ENCODE measurements around the gene ALDH1A2.

The ALDH1A2 gene

DNA sequence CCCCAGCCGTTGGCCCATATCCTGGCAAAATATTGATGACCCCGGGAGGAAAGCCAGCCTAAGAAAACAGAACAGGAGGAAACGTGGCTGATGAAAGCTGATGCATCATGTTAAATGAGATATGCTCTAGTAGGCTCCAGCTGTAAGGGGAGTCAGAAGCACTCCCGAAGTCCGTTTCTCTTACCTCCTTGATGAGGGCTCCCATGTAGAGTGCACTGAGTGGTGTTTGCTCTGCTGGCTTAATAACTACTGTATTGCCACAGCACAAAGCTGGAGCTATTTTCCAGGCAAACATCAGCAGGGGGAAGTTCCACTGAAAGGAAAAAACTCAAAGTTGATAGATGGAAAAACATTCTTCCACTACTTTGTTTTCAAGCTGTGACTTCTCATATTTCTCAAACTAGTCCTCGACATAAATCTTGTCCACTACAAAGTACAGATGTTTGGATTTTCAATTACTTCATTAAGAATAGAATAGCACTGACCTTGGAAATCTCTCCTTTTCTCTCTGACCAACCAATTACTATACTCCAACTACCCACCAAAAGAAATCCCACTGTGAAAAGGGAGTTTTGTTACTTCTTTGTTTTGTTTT lies 72.7 kb downstream of the ALDH1A2 start:
- no peaks in the 10 kb centered on the region for H3K36me3 ChIP-seq
- DNase-seq, result no peak
- H3K4me3 ChIP-seq, result no peak overlapping the region
- TF ChIP-seq, protein P1, sequence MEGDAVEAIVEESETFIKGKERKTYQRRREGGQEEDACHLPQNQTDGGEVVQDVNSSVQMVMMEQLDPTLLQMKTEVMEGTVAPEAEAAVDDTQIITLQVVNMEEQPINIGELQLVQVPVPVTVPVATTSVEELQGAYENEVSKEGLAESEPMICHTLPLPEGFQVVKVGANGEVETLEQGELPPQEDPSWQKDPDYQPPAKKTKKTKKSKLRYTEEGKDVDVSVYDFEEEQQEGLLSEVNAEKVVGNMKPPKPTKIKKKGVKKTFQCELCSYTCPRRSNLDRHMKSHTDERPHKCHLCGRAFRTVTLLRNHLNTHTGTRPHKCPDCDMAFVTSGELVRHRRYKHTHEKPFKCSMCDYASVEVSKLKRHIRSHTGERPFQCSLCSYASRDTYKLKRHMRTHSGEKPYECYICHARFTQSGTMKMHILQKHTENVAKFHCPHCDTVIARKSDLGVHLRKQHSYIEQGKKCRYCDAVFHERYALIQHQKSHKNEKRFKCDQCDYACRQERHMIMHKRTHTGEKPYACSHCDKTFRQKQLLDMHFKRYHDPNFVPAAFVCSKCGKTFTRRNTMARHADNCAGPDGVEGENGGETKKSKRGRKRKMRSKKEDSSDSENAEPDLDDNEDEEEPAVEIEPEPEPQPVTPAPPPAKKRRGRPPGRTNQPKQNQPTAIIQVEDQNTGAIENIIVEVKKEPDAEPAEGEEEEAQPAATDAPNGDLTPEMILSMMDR (IDR thresholded peaks at IDR 0.05), result no peak
- intact Hi-C loops (cut with DNase I; ENCODE audit: low total_unique reads), result no loop called here
- no peaks in the 10 kb centered on the region for H3K4me1 ChIP-seq
- peaks cover 0 to 5% of the 10 kb centered on the region in 2 donors for H3K27me3 ChIP-seq
- no peak overlapping the region for H3K27ac ChIP-seq
- H3K9me3 ChIP-seq, result no peaks in the 10 kb centered on the region

DNA sequence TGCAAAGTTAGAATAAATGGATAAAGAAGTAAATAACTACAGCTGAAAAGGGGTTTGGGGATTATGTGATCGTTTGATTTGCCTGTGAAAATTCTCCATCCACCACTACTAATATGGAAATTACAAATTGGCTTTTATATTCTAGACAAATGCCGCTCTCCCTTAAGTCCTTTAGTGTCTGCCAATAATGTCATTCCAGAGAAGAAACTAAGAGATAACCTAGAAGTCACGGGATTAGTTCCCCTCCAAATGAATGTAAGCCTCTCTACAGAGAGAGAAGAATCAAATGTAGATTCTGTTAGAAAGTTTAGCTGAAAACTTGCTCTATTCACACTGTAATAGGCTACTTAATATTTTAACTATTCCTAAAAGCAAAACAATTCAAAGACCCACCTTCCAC lies 92.0 kb downstream of the ALDH1A2 start:
- DNase-seq, result no peak
- TF ChIP-seq, protein P1 (IDR thresholded peaks at IDR 0.05), result no peak
- H3K27me3 ChIP-seq, result no peaks in the 10 kb centered on the region
- no peaks in the 10 kb centered on the region for H3K9me3 ChIP-seq
- H3K4me1 ChIP-seq, result no peaks in the 10 kb centered on the region
- intact Hi-C loops (cut with DNase I; ENCODE audit: low total_unique reads), result no loop called here
- no peak overlapping the region for H3K27ac ChIP-seq
- no peaks in the 10 kb centered on the region for H3K36me3 ChIP-seq
- no peak overlapping the region for H3K4me3 ChIP-seq

DNA sequence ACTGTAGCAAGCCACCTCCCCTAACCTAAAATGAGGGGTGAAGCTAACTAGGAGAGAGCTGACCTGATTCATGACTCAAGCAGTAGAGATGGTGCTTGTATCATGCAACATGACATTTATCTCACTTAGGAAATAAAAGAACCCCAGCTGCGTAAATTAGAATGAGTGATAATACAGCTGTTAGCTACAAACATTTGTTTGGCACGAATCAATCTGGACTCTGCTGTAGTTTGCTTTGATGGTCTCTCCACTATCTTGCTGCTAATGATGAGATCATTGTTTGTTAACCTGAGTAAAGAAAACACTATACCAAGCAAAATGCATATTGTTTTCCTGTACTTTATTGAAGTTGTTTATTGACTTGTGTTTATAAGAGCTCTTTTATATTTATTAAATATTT lies 92.6 kb downstream of the ALDH1A2 start:
- no peak overlapping the region for H3K4me3 ChIP-seq
- intact Hi-C loops (cut with DNase I; ENCODE audit: low total_unique reads), result no loop called here
- DNase-seq, result no peak
- H3K9me3 ChIP-seq, result no peaks in the 10 kb centered on the region
- H3K36me3 ChIP-seq, result no peaks in the 10 kb centered on the region
- H3K27me3 ChIP-seq, result no peaks in the 10 kb centered on the region
- no peaks in the 10 kb centered on the region for H3K4me1 ChIP-seq
- TF ChIP-seq, protein P1 (IDR thresholded peaks at IDR 0.05), result no peak
- H3K27ac ChIP-seq, result no peak overlapping the region

DNA sequence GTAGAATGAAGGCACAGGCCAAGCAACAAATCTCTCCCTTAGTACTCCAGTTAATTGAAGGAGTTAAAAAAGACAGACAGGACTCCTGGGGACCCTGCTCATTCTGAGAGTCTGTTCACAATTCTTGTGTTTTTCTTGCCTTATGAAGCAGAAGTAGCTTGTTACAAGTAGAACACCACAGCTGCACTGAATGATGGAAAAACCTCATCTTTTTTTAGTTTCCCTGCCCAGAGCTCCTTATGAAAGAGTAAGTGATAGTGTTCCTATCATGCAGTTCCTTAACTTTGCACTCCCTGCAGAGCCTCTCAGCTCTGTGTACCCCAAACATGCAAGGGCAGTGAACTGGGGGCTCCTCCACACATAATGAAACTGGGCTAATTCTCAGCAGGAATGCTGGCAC lies 95.5 kb downstream of the ALDH1A2 start:
- no peak overlapping the region for H3K4me3 ChIP-seq
- no peaks in the 10 kb centered on the region for H3K4me1 ChIP-seq
- DNase-seq, result no peak
- H3K9me3 ChIP-seq, result no peaks in the 10 kb centered on the region
- H3K36me3 ChIP-seq, result no peaks in the 10 kb centered on the region
- intact Hi-C loops (cut with DNase I; ENCODE audit: low total_unique reads), result no loop called here
- H3K27ac ChIP-seq, result no peak overlapping the region
- TF ChIP-seq, protein P1 (IDR thresholded peaks at IDR 0.05), result no peak
- no peaks in the 10 kb centered on the region for H3K27me3 ChIP-seq

DNA sequence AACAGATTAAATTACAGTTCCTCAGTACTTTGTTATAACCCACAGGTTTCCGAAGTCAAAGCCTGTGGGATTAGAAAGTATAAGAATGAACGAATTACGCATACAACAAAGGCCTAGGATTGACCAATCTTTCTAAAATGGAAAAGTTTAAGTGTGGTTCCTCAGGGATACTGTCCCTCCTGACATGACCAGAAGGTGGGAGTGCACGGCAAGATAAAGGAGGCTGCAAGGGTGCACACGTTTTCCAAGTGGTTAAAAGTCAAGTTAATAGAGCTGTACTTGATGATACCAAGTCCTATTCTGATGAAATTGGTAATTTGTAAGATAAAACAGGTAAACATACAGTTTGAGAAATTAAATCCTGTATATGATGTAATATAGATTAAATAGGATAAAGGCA lies 96.2 kb downstream of the ALDH1A2 start:
- H3K4me3 ChIP-seq, result no peak overlapping the region
- TF ChIP-seq, protein P1 (IDR thresholded peaks at IDR 0.05), result no peak
- no peaks in the 10 kb centered on the region for H3K36me3 ChIP-seq
- H3K27ac ChIP-seq, result no peak overlapping the region
- intact Hi-C loops (cut with DNase I; ENCODE audit: low total_unique reads), result no loop called here
- no peaks in the 10 kb centered on the region for H3K4me1 ChIP-seq
- no peaks in the 10 kb centered on the region for H3K27me3 ChIP-seq
- H3K9me3 ChIP-seq, result no peaks in the 10 kb centered on the region
- DNase-seq, result no peak

DNA sequence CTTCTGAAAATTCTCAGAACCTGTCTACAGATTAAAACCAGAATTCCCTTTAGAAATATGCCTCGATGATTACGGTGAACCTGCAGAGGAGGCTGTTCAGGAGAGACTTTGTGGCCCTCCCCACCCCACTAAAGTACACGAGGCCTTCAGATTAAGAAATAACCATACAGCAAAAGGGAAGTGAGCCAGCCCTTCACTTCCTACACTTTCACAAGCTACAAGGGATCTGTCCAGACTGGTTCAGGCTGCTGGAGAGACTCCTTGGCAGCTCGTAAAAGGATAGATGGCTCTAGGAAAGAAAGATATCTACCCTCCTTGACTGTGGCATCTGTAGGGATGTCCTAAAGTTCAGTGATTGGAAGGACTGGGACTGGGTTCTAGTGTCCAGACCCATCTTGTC lies 102.6 kb downstream of the ALDH1A2 start:
- Histone ChIP-seq H3K27ac (no peak overlapping the region), H3K36me3 (no peaks in the 10 kb centered on the region), H3K4me1 (no peaks in the 10 kb centered on the region), H3K4me3 (no peak overlapping the region), H3K27me3 (no peaks in the 10 kb centered on the region), H3K9me3 (no peaks in the 10 kb centered on the region)
- intact Hi-C loops (cut with DNase I; ENCODE audit: low total_unique reads), result no loop called here
- DNase-seq, result no peak
- TF ChIP-seq, protein P1 (IDR thresholded peaks at IDR 0.05), result no peak

Data from tibial artery (tissue), 4 donors.